ENCODE data around the gene TXNRD2.

TXNRD2 gene

DNA sequence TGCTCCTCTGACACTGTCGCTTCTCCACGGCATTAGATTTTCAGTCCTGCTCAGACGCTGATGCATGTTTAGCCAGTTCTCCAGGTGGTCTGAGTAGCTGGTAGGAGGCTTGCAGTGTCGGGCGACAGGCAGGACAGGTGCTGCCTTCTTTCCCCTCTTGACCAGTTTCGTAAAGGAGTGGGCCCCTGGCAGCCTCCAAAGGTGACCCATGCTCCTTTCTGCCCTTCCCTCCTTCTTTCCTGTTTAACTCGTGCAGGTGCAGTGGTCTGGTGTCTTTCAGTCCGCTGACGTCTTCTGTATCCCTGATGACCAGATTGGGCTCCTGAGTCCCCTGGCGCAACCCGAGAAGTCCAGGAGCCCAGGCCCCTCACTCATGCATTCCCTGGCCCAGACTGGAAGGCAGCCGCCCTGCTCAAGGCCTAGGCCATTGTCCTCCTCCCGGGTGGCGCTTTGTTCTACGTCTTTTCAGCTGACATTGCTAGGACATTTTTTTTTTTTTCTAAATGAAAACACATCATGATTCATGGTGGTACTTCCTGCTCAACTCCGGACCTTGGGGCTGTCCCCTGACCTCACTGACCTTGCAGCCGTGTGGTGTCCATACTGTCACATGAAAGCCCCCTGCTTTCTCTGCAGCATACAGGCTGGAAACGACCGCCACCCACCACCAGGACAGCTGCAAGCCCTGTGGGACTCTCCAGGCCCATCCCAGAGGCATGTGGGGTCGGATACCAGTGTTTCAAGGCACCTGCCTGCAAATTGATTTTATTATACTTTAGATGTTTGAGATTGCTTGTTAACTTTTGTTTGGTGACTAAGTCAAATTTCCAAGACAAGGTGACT is 25.5 kb upstream of the TXNRD2 start:
- no peak for DNase-seq (ENCODE audit: low read depth in 2 of 2)

DNA sequence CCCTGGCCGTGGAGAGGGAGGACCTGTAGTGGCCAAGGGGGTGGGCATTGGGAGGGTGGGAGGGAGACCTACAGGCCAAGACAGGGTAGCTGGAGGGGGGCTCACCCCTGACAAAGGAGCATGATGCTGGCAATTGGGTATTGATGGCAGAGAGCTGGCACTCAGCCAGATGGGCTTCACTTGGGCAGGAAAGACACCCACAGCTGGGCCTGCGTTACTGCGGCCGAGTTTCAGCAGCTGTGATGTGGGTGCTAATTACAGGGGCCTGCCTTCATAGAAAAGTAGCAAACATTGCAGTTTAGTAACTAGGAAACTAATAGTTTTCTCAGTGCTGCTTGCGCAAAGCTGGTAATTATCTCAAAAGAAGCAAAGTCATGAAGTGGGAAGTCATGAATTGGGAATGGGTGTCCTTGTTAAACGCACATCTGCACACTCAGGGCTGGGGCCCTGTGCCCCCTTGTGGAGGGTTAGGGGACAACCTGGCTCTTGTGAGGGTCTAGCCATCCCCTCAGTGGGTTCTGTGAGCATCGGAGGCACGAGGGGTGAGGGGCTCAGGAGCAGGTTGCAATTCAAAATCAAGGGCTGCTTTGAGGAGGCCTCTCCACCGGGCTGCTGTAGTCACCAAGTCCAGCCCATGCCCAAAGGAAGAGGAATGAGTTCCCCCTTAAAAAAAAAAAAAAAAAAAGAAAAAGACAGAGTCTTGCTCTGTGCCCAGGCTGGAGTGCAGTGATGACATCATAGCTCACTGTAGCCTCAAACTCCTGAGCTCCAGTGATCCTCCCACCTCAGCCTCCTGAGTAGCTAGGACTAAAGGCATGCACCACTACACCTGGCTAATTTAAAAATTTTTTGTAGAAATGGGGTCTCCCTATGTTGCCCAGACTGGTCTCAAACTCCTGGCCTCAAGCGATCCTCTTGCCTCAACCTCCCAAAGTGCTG is 24.4 kb upstream of the TXNRD2 start:
- DNase-seq (ENCODE audit: low read depth in 2 of 2) = no peak

DNA sequence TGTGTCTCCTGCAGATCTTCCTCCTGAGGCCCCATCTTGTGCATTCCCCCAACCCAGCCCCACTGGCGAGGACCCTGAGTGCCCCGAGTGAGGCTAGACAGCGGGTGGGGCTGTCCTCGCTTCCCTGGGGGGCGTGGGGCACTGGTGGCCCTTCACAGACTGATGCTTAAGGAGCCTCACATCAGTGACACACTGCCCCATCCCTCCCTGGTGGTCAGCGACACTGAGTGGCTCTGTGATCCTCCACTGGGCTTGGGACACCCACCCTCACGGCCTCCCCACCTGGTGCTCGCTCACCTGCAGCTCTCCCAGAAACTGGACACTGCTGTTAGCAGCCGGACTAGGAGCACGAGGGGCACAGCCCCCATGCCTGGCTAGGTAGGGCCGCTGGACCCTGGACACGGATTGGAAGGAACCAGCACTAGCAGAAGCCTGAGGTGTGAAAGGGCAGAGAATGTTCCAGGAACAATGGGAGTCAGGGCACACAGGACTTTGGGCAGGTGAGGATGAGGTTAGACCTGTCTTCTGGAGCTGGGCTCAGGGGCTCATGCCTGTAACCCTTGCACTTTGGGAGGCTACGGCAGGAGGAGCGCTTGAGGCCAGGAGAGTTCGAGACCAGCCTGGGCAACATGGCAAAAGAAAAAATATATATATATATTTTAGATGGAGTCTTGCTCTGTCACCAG is 23.2 kb upstream of the TXNRD2 start:
- no peak for DNase-seq (ENCODE audit: low read depth in 2 of 2)

DNA sequence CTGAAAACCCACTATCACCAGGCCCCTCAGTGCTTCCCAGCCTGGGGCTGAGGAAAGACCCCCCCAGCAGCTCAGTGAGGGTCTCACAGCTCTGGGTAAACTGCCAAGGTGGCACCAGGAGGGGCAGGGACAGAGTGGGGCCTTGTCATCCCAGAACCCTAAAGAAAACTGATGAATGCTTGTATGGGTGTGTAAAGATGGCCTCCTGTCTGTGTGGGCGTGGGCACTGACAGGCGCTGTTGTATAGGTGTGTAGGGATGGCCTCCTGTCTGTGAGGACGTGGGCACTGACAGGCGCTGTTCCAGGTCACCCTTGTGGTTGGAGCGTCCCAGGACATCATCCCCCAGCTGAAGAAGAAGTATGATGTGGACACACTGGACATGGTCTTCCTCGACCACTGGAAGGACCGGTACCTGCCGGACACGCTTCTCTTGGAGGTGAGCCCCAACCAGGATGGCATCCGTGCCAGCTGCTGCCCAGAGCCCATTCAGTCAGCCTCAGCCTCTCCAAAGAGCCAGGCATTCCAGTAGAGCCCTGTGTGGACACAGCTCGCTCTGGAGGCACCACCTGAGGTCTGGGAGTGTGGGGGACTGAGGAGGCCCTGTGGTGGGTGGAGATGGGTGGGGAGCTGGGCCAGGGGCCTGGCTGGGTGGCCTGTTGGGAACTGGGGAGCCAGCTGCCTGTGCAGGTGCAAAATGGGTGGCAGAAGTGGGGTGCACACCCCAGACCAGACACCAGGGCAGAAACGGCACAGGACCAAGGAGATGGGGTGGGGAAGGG is 22.4 kb upstream of the TXNRD2 start:
- DNase-seq (ENCODE audit: low read depth in 2 of 2) = no peak

DNA sequence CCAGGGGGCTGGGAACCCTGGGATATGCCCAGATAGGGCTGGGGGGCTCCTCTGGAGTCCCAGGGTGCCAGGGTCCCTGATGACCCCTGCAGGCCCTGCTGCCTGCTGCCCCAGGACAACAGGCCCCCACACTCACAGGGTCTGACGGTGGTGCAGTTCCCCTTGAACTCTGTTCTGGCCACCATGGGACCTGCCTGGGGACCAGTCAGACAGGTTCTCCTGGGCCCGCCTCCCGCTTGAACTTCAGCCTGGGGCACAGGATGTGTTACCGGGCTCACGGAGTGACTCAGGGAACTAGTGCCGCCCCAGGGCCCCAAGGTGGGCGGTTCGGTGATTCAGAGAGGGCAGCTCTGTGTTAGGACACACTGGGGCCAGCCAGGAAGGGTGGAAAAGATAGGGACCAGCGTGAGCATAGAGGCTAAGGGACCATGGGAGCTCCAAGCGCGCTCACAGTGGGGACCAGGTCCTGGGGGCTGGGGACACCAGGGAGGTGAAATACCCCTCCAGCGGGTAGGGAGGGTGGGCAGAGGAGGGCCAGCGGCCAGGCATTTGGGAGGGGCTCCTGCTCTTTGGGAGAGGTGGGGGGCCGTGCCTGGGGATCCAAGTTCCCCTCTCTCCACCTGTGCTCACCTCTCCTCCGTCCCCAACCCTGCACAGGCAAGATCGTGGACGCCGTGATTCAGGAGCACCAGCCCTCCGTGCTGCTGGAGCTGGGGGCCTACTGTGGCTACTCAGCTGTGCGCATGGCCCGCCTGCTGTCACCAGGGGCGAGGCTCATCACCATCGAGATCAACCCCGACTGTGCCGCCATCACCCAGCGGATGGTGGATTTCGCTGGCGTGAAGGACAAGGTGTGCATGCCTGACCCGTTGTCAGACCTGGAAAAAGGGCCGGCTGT is 21.5 kb upstream of the TXNRD2 start:
- no peak for DNase-seq (ENCODE audit: low read depth in 2 of 2)

DNA sequence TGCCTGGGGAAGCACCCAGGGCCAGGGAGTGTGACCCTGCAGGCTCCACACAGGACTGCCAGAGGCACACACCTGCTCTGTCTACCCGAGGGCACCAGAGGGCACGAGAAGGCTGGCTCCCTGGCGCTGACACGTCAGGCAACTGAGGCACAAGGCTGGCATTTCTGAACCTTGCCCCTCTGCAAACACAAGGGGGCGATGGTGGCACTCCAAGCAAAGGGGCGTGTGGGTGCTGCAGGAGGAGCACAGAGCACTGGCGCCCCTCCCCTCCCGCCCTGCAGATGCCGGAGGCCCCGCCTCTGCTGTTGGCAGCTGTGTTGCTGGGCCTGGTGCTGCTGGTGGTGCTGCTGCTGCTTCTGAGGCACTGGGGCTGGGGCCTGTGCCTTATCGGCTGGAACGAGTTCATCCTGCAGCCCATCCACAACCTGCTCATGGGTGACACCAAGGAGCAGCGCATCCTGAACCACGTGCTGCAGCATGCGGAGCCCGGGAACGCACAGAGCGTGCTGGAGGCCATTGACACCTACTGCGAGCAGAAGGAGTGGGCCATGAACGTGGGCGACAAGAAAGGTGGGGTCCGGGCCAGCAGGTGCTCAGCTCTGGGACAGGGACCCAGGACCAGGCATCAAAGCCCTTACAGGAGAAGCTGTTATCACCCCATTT is 20.8 kb upstream of the TXNRD2 start:
- DNase-seq (ENCODE audit: low read depth in 2 of 2) = peak in 1 of 2 experiments; percentile 35

DNA sequence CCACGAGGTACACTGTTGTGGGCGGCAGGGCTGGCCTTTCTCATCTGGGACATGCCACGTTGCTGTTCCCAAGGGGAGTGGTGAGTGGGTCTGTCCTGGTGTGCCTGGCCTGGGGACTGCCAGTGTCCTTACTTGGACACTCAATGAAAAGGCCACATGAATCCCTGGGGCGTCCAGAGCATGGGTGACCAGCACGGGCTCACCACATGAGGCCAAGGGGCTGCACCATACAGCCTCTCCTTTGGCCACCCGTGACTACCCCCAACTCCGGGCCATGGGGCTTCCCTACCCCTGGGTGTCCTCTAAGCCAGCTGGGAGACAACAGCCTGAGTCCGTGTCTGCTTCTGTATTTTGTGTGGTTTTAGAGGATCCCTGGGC is 20.2 kb upstream of the TXNRD2 start:
- no peak for DNase-seq (ENCODE audit: low read depth in 2 of 2)

DNA sequence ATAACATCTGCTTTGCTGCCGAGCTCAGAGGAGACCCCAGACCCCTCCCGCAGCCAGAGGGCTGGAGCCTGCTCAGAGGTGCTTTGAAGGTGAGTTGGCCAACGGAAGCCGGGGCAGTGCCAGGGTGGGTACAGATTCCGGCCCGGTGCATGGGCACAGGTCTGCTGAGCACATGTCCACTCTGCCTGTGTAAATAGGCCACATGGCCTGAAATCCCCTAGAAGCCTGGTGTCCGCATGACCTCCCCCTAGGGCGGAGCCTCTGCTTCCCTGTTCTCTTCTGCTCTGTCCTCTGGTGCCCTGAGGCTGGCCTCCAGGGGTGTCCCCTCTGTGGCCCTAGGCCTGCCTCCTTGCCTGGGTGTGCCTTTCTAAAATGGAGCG is 19.6 kb upstream of the TXNRD2 start:
- DNase-seq (ENCODE audit: low read depth in 2 of 2) = no peak

DNA sequence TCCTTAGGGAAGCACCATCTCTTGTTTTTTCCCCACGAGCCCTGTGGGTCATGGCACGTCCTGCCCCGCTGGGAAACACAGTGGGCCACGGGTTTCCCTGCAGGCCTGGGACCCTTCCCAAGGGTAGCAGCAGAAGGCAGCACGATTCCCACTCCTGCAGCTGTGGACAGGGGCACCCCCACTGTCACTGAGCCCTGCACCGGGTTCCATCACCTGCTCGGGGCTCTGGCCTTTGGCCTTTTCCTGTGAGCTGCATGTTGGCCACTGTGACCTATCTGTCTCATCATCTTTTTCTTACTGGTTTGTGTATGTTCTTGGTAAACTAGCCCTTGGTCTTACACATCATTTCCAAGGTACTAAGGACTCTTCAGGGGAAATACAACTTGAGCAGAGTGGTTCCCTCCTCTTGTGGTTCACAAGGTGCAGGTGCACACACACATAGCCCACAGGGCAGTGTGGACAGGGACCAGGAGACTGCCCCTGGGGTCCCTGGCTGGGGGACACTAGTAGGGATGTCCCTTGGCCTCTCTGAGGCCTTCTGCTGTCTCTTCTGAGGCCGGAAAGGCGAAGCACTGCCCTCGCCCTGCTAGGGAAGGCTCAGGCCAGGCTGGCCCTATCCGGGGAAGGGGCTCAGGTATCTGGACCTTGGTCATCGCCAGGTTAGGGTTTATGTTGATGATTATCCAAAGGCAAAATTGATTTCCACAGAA is 19.0 kb upstream of the TXNRD2 start:
- no peak for DNase-seq (ENCODE audit: low read depth in 2 of 2)

DNA sequence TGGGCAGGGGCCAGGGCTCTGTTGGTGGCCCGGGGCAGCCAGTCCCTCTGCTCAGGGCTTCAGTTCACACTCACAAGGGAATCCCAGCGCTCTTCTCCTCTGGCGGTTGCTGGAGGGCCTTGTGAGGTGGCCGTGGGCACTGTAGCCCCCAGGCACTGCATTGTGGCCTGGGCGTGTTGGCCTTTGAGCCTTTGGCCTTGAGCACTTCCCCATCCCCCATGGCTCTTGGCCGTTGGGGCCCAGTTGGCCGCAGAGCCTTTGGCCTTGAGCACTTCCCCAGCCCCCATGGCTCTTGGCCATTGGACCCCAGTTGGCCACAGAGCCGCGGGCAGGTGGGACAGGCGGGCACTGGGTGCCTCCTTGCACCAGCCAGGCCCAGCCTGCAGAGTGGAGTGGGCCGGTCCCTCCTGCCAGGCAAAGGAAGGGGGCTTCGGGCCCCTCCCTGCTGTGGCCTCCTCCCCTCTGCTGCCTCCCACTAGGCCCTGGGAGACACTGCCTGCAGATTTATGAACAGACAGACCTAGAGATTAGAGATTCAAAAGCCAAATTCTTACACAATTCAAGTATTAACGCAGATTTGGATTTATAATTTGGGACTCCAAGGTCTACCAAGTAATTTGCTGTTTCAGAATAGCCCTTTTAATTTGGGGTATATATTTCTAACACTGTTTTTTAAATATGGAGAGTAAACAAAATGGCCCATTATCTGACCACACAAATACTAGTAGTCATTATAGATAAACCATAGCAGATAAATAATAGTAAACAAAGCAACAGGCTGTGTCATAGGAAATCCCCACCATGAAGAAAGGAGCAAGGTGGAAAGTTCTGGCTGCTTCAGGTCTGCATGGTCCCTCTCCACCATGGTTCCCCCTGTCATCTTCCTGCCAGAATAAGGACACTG is 18.2 kb upstream of the TXNRD2 start:
- no peak for DNase-seq (ENCODE audit: low read depth in 2 of 2)

DNA sequence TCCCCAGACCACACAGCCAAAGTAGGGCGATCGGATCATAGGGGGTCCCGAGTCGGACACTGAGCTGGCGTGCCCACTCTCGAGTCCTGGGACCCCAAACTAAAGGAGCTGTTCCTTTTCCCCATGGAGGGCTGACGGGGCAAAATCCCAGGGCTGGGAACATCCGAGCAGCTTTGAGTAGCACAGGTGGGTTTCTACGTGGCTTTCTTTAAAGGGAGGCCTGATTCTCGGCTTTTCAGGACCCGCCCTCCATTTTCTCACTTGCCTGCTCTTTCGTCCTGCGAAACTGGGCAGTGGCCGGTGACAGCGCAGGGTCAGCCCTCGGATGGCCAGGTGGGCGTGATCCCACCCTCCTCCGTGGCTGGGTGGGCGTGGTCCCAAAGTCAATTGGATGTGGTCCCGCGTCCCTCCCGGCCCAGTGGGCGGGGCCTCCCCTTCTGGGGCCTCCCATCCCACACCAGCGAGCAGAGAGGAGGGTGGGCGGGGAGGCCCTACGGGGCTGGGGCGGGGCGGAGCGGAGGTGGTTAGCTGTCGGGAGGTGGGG is 17.5 kb upstream of the TXNRD2 start:
- DNase-seq (ENCODE audit: low read depth in 2 of 2) = no peak

DNA sequence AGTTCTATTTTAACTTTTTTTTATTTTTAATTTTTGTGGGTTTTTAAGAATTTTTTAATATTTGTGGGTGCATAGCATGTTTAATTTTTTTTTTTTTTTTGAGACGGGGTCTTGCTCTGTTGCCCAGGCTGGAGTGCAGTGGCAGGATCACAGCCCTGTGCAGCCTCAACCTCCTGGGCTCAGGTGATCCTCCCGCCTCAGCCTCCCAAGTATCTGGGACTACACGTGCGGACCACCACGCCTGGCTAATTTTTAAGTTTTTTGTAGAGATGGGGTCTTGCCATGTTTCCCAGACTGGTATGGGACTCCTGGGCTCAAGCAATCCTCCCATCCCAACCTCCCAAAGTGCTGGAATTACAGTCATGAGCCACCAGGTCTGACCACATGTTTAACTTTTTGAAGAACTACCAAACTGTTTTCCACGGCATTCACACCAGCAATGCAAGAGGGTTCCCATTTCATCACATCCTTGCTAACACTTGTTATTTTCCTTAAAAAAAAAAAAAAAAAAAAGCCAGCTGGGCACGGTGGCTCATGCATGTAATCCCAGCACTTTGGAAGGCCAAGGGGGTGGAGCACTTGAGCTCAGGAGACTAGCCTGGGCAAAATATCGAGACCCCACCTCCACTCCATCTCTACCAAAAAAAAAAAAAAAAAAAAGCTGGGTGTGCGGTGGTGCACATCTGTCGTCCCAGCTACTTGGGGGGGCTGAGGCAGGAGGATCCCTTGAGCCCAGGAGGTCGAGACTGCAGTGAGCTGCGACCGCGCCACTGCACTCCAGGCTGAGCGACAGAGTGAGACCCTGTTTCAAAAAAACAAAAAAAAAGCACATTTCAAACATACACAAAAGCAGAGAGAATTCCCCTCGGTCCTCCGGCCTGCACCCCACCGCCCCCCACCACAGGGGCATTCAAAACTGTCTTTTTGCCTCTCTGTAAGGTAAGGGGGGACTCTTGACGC is 16.7 kb upstream of the TXNRD2 start:
- no peak for DNase-seq (ENCODE audit: low read depth in 2 of 2)

DNA sequence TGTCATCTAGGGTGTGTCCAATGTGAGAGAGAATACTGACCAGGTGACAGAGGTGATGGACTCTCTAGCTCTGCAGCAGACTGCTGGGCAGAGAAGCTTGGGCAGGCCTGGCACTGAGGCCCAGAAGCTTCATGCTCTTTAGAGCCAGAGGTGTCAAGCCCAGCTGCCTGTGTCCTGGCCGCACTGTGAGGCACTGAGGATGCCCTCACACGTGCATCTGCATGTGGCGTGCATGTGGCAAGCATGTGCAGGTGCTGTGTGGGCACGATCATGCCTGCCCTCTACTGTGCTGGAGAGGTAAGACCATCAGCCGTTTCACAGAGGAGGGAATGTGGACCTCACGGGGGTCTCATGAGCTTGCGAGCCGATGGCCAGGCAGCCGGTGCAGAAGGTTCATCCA is 15.8 kb upstream of the TXNRD2 start:
- no peak for DNase-seq (ENCODE audit: low read depth in 2 of 2)

DNA sequence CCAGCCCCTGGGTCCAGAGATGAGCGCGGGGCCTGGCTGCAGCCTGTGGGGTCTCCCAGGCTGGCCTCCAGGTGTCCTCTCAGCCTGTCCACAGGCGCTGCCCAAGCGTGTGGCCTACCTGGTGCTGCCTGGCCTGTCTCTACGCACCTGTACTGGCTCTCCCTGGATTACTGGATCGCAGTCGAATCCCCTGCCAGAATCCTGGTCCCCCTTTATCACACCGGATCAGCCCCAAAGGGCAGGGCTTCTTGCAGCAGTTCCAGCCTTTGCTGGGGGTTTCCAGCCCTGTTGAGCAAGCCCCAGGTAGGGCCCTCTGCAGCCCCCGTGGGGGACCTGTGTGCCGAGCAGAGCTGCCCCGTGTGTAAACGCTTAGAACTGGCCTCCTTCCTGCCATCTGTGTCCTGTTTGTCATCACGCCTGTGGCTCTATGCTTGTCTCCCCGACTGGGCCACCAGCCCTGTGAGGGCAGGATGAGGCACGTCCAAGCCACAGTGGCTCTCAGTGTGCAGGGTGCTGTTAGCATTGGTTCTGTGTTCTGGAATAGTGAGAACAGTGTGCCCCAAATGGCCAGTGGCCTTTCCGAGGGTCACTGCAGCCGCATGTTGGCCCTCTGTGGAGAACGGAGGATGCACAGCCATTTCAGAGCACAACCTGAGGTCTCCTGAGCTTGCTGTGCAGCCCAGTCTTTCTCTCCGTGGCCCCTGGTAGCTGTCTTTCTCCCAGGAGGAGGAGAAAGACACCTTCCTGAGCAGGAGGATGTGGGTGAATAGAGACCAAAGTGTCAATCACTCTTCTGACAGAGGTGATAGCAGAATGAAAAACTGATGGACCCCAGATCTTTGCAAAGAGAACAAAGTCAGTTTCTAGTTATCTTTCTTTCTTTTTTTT is 13.9 kb upstream of the TXNRD2 start:
- no peak for DNase-seq (ENCODE audit: low read depth in 2 of 2)

DNA sequence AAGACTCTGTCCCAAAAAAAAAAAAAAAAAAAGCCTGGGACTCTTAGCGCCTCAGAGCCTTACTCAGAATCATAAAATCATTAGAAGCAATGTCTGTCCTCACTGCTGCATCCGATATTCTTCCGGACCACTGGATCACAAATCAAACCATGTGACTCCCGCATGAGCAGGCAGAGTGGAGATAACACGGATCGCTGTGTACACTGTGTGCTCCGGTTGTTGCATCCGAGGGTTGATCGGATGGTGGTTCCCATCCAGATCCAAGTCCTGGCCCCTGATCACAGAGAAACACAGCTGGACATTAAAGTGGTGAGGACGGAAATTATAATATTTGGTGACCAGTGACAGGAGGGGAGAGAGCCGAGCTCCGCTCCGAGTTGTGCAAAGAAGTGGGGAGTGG is 9.7 kb upstream of the TXNRD2 start:
- DNase-seq (ENCODE audit: low read depth in 2 of 2) = no peak

Measured in fibroblast of skin of left quadriceps (primary cell).